Smooth muscle cell (in vitro differentiated cells): ENCODE data around the gene VTI1A. TPM values are rescaled to one million over a fixed set of nuclear protein-coding genes. Genes with fewer than 3 reads are reported as not detected.

Experiments used
- DNase-seq: peaks from one replicate; lab custom pipeline; 2025; ENCODE audit not compliant: unreplicated experiment; lab: John Stamatoyannopoulos, UW
- H2AFZ ChIP-seq: fragments of 200-600 bp; sonication (generic); 2 replicates; pipeline ENCODE4 v1.6.0; 2016; ENCODE audit warnings: antibody characterized with exemption, low read depth, mild to moderate bottlenecking
- H3F3A ChIP-seq: fragments of 200-600 bp; sonication (generic); 2 replicates; pipeline ENCODE4 v1.6.0; 2017; ENCODE audit warnings: antibody characterized with exemption, low read depth
- H3K27ac ChIP-seq: fragments of 200-600 bp; sonication (generic); 2 replicates; pipeline ENCODE4 v1.5.1; 2016; ENCODE audit warnings: low read depth, mild to moderate bottlenecking
- H3K27me3 ChIP-seq: fragments of 200-600 bp; sonication (generic); 2 replicates; pipeline ENCODE4 v1.6.1; 2016; ENCODE audit warnings: low read depth, mild to moderate bottlenecking
- H3K36me3 ChIP-seq: fragments of 200-600 bp; sonication (generic); 2 replicates; pipeline ENCODE4 v1.5.1; 2016; ENCODE audit warnings: low read depth
- H3K4me1 ChIP-seq: fragments of 200-600 bp; sonication (generic); 2 replicates; pipeline ENCODE4 v1.5.1; 2016; ENCODE audit warnings: low read depth
- H3K4me2 ChIP-seq: fragments of 200-600 bp; sonication (generic); 2 replicates; pipeline ENCODE4 v1.6.0; 2016; ENCODE audit warnings: mild to moderate bottlenecking
- H3K4me3 ChIP-seq: fragments of 200-600 bp; sonication (generic); 2 replicates; pipeline ENCODE4 v1.5.1; 2016; ENCODE audit warnings: mild to moderate bottlenecking
- H3K79me2 ChIP-seq: fragments of 200-600 bp; sonication (generic); 2 replicates; pipeline ENCODE4 v1.6.0; 2016; ENCODE audit warnings: low read depth, mild to moderate bottlenecking
- H3K9ac ChIP-seq: fragments of 200-600 bp; sonication (generic); 2 replicates; pipeline ENCODE4 v1.6.0; 2016; ENCODE audit warnings: low read depth
- H3K9me3 ChIP-seq: fragments of 200-600 bp; sonication (generic); replicated peaks from 2 replicates; pipeline ENCODE4 v1.5.1; 2016; ENCODE audit warnings: low read depth
- H4K20me1 ChIP-seq: fragments of 200-600 bp; sonication (generic); 2 replicates; pipeline ENCODE4 v1.6.0; 2016; ENCODE audit warnings: low read depth
- WGBS: methylation state at CpG from one replicate; pipeline ENCODE4 v1.1.7; 2016; ENCODE audit warnings: low lambda C conversion rate; 5-methylcytosine and 5-hydroxymethylcytosine counted together
- polyA plus RNA-seq: library from polyadenylated mRNA; unstranded; fragments of >200 nt; fragmentation: Nextera tagmentation; extraction: Ambion mirVana; gene quantifications from 2 replicates; pipeline ENCODE4 v1.2.1, GENCODE V29; 2016
- total RNA-seq: library from RNA; depleted of rRNA; stranded (reverse); fragments of >200 nt; gene quantifications from 2 replicates; pipeline ENCODE4 v1.2.3, GENCODE V29; 2014
- TF ChIP-seq, protein P1 (sequence below): fragments of 200-600 bp; sonication (generic); IDR thresholded peaks from 2 replicates; pipeline ENCODE4 v1.5.1; 2017; ENCODE audit warnings: borderline replicate concordance, mild to moderate bottlenecking, antibody characterized with exemption; ENCODE audit not compliant: insufficient read depth, poor library complexity, severe bottlenecking

Gene VTI1A
- total and polyA plus RNA-seq, 2 experiments from 2014 or later, result 14.0 to 21.8 TPM

DNA sequence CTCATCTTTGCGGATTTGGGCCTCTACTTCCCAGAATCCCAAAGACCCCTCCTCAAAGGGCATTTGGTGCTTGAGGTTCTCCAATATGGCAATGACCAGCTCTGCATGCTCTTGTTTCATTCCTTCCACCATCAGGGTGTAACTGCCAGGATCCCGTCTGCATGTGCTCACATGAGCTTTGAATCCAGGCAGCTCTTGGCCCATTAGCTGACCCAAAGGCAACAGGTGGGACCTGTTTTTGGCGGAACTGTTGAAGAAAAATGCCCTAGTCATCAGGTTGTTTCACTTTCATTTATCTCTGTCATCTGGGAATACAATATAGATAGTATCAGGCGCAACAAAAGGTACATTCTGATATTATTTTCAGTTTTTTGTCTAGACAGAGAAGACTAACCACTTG, 343.9 kb downstream of the VTI1A start:
- Histone ChIP-seq H3K4me3 (no peak overlapping the region), H4K20me1 (no peaks in the 10 kb centered on the region), H3F3A (peaks cover 5% of the 10 kb centered on the region), H3K4me1 (peaks cover 8% of the 10 kb centered on the region), H3K27ac (no peak overlapping the region), H3K79me2 (no peaks in the 10 kb centered on the region), H3K36me3 (no peaks in the 10 kb centered on the region), H3K9ac (no peak overlapping the region), H3K9me3 (peaks cover 3% of the 10 kb centered on the region), H2AFZ (no peak overlapping the region), H3K4me2 (no peak overlapping the region), H3K27me3 (no peaks in the 10 kb centered on the region)
- 84% methylated on average over 4 of the region's 4 CpGs for WGBS
- no peak for DNase-seq
- TF ChIP-seq, protein P1, sequence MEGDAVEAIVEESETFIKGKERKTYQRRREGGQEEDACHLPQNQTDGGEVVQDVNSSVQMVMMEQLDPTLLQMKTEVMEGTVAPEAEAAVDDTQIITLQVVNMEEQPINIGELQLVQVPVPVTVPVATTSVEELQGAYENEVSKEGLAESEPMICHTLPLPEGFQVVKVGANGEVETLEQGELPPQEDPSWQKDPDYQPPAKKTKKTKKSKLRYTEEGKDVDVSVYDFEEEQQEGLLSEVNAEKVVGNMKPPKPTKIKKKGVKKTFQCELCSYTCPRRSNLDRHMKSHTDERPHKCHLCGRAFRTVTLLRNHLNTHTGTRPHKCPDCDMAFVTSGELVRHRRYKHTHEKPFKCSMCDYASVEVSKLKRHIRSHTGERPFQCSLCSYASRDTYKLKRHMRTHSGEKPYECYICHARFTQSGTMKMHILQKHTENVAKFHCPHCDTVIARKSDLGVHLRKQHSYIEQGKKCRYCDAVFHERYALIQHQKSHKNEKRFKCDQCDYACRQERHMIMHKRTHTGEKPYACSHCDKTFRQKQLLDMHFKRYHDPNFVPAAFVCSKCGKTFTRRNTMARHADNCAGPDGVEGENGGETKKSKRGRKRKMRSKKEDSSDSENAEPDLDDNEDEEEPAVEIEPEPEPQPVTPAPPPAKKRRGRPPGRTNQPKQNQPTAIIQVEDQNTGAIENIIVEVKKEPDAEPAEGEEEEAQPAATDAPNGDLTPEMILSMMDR, result no peak

GRCh38 chr10:112791447-112791846, 344.4 kb downstream of the VTI1A start:
- no peak overlapping the region for H3K9ac ChIP-seq
- no peaks in the 10 kb centered on the region for H3K27me3 ChIP-seq
- no peak overlapping the region for H3K4me2 ChIP-seq
- no peak overlapping the region for H3K27ac ChIP-seq
- peaks cover 9% of the 10 kb centered on the region for H3K4me1 ChIP-seq
- no peak overlapping the region for H3K4me3 ChIP-seq
- H3K9me3 ChIP-seq, result peaks cover 3% of the 10 kb centered on the region
- H2AFZ ChIP-seq, result no peak overlapping the region
- H3F3A ChIP-seq, result peaks cover 5% of the 10 kb centered on the region
- H4K20me1 ChIP-seq, result no peaks in the 10 kb centered on the region
- no peak for DNase-seq
- TF ChIP-seq, protein P1, result no peak
- 80% methylated on average over 2 of the region's 2 CpGs for WGBS
- H3K79me2 ChIP-seq, result no peaks in the 10 kb centered on the region
- H3K36me3 ChIP-seq, result no peaks in the 10 kb centered on the region

- H3K4me1 ChIP-seq, result peaks cover 20% of the 10 kb centered on the region
- 37% methylated on average over 14 of the region's 14 CpGs for WGBS
These were observed 345.6 kb downstream of the VTI1A start for GRCh38 chr10:112792487-112793201.

More at GRCh38 chr10:112792487-112793201, 345.6 kb downstream of the VTI1A start:
- no peaks in the 10 kb centered on the region for H3K27me3 ChIP-seq
- H3K36me3 ChIP-seq, result no peaks in the 10 kb centered on the region
- TF ChIP-seq, protein P1, result no peak
- no peak overlapping the region for H3K9ac ChIP-seq
- H3F3A ChIP-seq, result peaks cover 5% of the 10 kb centered on the region
- H2AFZ ChIP-seq, result no peak overlapping the region
- no peak overlapping the region for H3K4me3 ChIP-seq
- no peaks in the 10 kb centered on the region for H3K79me2 ChIP-seq
- peak overlapping the region; percentile 69 for H3K4me2 ChIP-seq
- DNase-seq, result no peak
- peak overlapping the region; percentile 34 for H3K27ac ChIP-seq
- H4K20me1 ChIP-seq, result no peaks in the 10 kb centered on the region
- peaks cover 3% of the 10 kb centered on the region for H3K9me3 ChIP-seq
